Smooth muscle cell of the brain vasculature (primary cell): Measurements from ENCODE around the gene MAP4K1.
"Not testable (repeated sequence)": the region's sequence is repeated elsewhere in the genome, so short reads cannot be mapped to it uniquely, and the experiment has no call there.

Experiments
- DNase-seq: peaks from one replicate; pipeline ENCODE4 v3.0.0-alpha.2; 2012; ENCODE audit warnings: low read depth, low spot score

Gene MAP4K1

DNA sequence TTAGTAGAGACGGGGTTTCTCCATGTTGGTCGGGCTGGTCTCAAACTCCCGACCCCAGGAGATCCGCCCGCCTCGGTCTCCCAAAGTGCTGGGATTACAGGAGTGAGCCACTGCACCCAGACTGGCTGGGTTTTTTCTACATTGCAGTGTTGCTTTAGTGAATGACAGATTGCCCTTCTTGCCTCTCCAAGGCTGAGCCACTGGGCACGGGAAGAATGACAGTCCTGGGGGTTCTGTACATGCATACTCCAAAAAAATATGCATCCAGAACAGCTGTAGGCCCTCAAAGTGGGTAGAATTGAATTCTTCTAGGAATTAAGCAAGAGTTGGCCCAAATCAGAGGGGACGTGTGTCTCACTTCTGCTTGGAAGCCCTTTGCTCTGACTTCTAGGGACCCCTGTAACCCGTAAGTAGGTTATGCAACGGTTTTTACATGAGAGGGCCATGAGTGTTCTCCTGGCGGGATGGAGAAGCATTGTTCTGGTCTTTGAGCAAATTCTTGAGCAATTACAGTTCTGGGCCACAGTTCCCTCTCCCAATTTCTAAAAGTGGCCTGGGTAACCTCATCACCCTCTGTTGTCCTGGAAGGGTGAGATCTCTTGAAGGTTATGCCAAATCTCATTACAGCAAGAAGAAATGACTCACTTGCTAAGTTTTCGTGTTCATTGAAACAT, 33.3 kb upstream of the MAP4K1 start:
- DNase-seq, result no peak

DNA sequence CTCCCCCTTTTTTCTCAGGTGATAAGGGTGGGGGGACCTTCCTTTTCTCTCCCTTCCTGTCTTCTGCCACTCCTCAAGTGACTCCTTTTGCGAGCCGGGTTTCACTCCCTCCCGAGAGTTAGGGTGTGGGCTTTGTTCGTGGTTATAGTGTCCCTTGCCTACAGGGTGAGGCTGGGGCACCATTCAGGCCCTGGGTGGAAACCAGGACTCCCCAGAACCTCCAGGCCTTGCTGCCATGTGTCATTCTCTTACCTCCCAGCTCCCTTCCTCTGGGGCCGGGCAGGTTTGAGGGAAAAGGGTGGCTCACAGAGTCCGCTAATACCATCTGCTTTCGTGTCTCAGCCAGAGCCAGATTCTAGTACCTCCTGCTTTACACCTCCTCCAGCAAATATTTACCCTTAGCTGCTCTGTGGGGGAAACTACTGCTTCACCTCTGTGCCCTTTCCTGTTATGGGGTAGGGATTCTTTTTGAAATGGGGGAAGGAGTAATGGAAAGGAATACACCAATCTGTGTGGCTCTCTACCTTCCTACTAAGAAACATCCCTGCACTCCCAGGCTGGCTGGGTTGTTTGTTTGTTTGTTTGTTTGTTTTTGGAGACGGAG, 32.5 kb upstream of the MAP4K1 start:
- no peak for DNase-seq

DNA sequence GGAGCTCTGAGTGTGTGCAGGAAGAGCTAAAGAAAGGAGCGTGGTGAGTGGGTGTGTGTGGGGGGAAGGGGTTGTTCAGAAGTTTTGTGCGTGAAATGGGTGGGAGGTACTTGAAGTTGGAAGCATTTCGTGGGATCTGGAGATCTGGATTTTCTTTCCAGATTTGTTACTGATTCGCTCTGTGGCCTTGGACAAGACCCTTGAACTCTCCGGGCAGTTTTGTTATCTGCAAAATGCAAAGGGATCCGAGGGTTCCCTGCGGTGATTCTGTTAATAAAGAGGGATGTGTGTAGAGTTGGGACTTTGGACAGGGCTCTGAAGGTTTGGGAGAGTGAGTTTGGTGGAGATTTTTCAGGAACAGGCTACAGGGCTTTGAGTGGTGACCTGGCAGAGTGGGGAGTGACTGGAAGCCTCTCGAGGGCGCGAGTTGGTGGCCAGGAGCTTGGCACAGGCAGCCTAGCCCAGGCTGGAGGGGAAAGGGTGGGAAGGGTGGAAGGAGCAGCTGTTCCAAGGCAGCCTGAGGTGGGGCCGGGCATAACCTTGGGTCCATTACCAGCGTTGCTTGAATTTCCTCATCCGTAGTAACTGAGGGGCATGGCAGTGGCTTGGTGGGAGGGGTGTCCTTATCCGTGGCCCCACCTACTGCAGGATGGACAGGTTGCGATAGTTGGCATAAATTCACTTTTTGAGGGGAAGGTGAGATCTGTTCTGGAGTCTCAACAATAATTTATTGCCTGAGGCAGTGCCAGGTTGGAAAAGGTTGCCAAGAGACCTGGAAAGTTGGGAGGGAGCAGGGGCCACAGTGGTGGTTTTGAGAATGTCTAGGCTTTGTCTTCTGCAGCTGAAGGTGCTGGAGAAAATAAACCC, 31.8 kb upstream of the MAP4K1 start:
- no peak for DNase-seq

DNA sequence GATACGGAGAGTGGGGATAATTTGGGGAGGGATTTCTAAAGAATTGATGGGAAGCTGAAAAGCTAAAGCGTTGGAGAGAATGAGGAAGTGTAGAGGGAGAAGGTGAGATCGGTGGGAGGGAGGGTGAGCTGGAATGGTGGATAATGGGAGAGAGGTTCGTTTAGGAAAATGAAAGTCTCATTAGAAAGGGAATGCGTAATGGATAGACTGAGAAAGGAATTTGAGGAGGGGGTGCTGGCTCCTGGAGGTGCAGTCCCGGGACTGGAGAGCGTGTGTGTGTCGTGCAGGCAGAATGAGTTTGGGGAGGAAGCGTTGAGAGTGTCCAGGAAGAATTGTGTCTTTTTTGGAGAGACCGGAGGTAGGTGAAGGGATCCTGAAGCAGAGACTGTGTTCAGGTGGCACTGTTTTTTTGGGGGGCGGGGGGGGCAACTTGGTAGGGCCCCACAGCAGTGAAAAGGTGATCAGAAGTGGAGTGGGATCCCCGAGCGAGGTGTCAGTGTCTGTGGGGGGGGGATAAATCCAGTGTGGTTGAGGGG, 31.1 kb upstream of the MAP4K1 start:
- DNase-seq, result no peak

DNA sequence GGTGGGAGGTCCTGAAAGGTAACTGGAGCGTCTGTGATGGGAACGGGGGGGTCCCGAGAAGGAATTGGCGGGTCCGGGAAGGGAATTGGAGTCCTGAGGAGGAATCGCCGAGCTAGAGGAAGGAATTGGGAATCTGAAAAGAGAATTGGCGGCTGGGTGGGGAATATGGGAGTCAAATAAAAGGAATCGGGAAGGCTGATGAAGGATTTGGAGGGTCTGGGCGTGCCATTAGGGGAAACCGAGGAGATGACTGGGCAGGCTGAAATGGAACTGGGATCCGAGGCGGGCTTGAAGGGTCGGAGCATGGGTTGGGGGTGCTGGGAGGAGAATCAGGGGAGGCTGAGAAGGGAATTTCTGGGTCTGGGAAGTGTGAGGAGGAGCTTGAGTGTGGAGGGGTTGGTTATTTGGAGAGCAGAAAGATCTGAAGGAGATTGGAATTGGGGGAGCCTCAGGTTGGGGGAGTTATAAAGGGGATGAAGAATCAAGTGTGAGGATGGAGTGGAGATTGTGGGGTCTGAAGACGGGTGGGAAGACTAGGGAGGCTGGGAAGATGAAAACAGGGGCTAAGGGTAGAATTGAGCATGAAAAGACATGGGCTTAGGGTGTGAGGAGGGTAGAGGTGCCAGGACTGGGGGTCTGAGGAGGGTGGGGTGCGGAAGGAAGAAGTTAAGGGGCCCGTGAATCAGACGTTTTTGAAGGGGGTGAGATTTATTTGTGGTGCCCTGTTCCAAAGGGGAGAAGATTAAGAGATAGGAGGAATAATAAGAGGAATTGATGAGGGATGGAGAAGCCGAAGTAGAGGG, 30.4 kb upstream of the MAP4K1 start:
- no peak for DNase-seq

DNA sequence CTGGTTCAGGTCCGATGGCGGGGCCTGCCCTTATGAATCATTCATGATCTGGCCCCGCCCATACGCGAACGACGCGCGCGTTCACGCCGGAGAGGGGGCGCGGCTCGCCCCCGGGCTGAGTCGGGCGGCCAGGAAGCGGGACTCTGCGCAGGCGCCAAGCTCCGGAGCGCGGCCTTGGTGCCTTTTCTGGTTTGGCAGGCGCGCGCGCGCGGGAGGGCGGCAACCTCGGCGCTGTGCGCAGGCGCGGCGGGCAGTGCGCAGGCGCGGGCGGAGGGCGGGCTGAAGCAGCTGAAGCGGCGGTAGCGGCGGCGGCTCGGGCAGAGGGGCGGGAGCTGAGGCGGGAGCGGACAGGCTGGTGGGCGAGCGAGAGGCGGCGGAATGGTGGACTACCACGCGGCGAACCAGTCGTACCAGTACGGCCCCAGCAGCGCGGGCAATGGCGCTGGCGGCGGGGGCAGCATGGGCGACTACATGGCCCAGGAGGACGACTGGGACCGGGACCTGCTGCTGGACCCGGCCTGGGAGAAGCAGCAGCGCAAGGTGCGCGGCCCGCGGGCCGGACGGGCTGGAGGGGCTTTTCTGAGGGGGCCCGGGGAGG, 29.7 kb upstream of the MAP4K1 start, which contains the start of gene ACTN4:
Gene ACTN4 (plus strand): TSS at position 282 of the 598 bp plus-strand sequence. CDS start 97 bp downstream, at position 379.
- DNase-seq, result peak; percentile 93

DNA sequence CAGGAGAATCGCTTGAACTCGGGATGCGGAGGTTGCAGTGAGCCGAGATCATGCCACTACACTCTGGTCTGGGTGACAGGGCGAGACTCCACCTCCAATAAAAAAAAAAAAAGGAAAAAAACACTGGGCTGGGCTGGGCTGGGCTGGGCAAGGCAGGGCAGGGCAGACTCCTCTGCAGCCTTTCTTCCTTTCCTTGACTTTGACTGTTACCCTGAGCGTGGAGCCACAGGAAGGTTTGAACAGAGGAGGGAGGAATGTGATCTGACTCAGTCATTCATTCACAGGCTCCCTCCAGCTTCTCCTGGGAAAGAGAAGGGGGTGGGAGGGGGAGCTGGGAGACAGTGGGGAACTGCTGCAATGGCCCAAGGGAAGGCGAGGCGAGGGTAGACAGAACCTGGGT, 27.0 kb upstream of the MAP4K1 start:
- DNase-seq, result no peak

DNA sequence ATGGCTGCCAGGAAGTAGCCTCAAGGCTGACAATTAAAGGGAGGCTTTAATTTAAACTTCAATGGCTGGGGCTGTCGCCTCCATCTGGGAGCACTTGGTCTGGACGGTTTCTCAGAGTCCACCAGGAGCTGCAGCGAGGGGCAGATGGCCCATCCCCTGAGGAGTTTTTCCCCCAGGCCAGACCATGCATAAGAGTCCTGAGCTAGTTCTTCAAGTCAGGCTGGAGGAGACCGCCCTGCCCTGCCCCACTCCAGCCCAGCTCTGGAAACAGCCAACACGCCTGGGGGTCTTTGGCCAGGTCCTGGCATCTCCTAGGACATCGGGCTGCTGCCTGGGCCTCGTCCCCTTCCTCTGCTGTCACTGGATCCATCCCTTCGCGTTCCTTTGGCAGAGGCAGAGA, 24.4 kb upstream of the MAP4K1 start:
- no peak for DNase-seq

DNA sequence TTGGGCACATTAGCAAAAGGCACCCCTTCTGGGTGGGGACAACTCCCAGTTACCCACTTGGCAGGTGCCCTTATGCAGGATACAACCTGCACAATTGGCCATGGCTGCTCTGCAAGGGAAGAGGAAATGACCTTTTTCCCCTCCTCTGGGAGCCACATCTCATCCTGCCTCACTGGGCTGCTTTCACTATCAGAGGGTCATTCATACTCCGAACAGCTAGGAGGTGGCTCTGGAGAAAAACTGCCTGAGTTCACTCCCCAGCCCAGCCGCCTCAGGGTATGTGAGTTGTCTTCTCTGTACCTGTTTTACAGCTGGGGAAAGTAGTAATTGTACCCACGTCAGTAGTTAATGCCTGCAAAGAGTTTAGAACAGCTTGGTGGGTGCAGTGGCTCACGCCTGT, 22.6 kb upstream of the MAP4K1 start:
- no peak for DNase-seq

DNA sequence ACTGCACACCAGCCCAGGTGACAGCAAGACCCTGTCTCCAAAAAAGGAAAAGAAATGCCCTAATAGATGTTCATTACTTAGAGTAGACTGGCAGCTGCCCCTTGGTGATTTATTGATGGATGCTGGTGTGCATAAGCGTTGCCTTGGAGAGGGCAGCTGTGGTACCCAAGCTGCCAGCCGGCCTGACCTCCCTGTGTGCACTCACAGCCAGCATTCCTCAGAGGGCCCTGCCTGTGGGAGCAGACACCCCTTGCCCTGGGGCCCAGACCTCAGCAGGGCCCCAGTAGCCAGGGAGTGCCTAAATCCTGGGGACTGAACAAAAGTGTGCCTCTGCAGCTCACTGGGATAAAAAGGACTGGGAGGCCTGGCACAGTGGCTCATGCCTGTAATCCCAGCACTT, 21.9 kb upstream of the MAP4K1 start:
- DNase-seq, result no peak

DNA sequence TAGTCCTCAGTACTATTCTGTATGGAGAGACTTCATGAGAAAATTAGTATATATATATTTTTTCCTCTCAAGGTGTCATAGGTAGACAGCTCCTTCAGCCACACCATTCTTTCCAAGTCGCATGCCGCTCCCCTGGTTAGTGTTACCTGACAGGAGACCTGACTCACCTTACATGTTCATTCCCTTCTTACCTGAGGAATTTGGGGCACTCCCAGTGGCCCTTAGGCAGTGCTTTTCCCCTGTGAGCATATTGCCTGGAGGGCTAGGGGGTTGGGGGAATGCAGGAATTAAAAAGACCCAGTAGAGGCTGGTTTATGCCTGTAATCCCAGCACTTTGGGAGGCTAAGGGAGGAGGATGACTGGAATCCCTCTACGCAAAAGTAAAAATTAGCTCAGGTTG, 20.7 kb upstream of the MAP4K1 start:
- DNase-seq, result no peak

DNA sequence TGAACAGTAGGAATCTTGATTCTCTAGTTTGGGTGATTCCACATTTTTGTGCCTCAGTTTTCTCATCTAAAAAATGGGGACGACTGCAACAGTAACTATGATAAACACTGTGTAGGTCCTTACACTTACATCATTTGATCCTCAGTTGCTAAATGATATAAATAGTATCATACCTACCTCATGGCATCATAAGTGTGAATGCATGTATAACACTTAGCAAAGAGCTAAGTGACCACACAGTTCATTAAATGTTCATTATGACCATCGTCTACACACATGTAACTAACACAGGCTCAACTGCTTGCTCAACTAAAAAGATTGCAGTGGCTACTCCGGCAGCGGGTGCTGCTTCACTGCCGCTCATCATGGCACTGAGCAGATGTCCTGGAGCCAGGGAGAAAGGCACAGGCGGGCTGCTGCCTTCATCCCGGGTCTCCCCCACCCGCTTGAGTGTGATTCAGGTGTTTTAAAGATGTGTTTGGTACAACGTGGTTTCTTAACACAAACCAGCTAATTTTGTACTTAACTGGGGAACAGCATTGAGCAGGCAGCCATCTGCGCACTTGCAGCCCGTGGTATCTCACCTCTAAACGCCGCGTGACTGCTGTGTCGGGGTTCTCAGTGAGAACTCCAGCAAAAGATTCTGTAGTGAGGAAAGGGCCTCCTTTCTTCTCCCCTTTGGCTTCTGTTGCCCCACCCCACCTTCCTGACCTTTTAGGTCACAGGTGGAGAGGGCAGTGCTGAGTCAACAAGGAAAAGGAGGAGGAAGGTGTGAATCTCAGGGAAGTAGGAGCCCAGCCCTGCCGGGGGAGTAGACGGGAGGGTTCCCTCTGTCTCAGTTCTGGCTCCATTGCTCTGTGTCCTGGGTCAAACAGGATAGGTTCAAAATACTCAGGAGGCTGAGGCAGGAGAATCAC, 18.0 kb upstream of the MAP4K1 start:
- DNase-seq, result no peak

DNA sequence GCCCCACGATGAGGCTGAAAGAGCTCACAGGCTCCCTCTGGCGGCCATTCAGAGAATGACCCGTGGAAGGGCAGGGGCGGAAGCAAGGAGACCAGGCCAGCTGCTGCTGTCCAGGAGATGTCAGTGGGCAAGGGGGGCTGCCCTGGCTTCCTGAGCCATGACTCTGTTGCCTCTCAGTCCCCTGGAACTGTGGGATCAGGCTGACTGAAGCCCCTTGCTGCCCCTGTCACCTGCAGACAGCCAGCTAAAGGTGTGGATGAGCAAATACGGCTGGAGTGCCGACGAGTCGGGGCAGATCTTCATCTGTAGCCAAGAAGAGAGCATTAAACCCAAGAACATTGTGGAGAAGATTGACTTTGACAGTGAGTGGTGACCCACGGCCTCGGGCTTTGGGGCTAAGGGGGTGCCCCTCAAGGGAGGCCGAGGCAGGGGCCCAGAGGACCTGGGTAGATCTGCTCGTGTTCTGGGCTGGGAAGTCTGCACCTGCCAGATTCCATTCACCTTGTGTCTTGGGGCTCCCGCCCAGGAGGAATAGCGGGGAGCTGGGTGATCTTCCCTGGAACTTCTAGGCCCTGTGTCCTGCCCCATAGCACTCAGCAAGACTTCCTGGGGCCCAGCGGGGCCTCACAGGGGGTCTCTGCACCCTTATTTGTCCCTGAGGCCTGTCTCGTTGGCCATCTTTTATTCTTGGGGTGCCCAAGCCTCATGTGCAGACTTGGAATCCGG, 17.2 kb upstream of the MAP4K1 start:
- no peak for DNase-seq

DNA sequence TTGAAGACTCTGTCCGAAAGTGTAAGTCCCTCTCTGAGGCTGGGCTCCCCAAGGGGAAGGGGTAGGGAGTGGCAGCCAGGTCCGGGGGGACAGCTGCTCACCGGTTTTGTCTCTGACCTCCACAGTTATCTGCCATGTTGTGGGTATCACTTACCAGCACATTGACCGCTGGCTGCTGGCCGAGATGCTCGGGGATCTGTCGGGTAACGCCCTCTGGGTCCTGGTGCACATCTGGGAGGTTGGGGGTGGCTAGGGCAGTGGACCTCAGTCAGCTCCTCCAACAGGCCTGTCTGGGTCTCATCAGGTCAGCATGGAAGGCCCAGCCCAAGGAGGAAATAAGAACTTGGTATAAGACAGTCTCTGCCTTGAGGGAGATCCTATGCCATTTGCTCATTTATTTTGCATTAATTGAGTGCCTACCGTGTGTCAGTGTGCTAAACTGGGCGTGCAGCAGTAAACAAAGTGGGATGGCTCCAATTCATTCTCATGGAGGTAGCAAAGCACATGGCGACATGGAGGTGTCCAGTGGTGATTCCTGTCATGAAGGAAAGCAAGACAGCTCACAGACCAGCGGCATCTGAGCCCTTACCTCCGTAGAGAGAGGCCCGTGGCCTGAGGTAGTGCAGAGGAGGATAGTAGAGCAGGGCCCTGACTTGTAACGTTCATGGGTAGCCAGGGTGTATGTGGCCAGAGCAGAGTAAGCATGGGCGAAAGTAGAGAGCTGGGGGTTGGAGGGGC, 14.9 kb upstream of the MAP4K1 start:
- no peak for DNase-seq

DNA sequence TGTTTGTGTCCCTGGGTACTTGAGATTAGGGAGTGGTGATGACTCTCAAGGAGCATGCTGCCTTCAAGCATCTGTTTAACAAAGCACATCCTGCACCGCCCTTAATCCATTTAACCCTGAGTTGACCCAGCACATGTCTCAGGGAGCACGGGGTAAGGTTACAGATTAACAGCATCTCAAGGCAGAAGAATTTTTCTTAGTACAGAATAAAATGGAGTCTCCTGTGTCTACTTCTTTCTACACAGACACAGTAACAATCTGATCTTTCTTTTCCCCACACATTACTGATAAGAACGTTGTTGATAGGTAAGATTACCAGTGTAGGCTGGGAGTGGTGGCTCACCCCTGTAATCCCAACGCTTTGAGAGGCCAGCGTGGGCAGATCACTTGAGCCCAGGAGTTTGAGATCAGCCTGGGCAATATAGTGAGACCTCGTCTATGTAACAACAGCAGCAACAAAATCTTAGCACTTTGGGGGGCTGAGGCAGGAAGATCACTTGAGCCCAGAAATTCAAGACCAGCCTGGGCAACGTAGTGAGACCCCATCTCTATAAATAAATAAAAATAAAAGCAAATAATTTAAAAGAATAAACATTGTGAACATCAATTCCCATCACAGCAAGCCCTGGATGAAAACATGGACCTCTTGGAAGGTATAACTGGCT, 14.2 kb upstream of the MAP4K1 start:
- not testable (repeated sequence) for DNase-seq

DNA sequence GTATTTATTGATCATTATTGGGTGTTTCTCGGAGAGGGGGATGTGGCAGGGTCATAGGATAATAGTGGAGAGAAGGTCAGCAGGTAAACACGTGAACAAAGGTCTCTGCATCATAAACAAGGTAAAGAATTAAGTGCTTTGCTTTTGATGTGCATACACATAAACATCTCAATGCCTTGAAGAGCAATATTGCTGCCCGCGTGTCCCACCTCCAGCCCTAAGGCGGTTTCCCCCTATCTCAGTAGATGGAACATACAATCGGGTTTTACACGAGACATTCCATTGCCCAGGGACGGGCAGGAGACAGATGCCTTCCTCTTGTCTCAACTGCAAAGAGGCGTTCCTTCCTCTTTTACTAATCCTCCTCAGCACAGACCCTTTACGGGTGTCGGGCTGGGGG, 13.5 kb upstream of the MAP4K1 start:
- DNase-seq, result not testable (repeated sequence)

DNA sequence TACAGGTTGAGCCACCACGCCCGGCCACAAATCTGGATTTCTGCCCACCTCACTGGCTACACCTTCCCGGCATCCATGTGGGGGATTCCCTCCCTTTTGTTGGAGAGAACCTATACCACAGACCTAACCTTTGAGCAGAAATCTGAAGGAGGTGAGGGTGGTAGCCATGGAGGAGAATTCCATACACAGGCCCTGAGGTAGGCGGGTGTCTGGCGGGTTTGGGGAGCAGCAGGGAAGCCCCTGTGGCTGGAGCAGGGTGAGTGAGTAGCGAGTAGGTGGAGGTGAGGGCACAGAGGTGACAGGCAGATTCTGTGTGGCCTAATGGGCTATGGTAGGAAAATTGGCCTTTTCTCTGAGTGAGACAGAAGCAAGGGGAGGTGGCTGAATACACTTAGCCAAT, 11.8 kb upstream of the MAP4K1 start:
- DNase-seq, result no peak

DNA sequence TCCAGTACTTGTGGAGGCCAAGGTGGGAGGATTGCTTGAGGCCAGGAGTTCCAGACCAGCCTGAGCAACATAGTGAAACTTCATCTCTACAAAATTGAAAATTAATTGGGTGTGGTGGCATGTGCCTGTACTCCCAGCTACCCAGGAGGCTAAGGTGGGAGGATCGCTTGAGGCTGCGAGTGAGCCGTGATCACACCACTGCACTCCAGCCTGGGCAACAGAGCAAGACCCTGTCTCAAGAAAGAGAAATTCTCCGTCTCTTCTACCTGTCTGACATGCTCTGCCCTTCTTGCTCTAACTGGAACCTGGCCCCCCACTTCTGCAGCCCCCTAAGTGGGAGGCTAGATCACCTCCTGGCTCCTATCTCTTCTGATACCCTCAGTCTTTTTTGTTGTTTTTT, 8.6 kb upstream of the MAP4K1 start:
- DNase-seq, result no peak
